Mucosa of gallbladder (tissue), 1 donor: ENCODE measurements around the gene SPATA17. TPM values are rescaled to one million over a fixed set of nuclear protein-coding genes. Genes with fewer than 3 reads are reported as not detected.
"Not testable (repeated sequence)": the region's sequence is repeated elsewhere in the genome, so short reads cannot be mapped to it uniquely, and the experiment has no call there.

Source experiments
- DNase-seq: peaks from one replicate; pipeline ENCODE4 v3.0.0-alpha.2; 2020; ENCODE audit warnings: low spot score
- total RNA-seq: library from RNA; stranded (reverse); gene quantifications from one replicate; pipeline ENCODE4 v1.2.1, GENCODE V29; 2021
- donor health status: DM: no; HTN: no; CAD: no.

The SPATA17 gene
- total RNA-seq = 1.8 TPM

- peak; percentile 85 for DNase-seq
These were observed at the start of gene SPATA17, which contains the start of gene GPATCH2 for GRCh38 chr1:217630711-217631591. Gene SPATA17, plus strand, starts transcription at chr1:217631344. Its CDS starts 35 bp downstream, at chr1:217631379. Gene GPATCH2, minus strand, starts transcription at chr1:217631090. Its CDS starts 119 bp downstream, at chr1:217630971.

- DNase-seq = not testable (repeated sequence)
These were observed 46.8 kb upstream of the SPATA17 start for GRCh38 chr1:217584286-217584811.

- no peak for DNase-seq
These were observed 45.6 kb upstream of the SPATA17 start for GRCh38 chr1:217585577-217585976.

GRCh38 chr1:217586586-217586985 is 44.6 kb upstream of the SPATA17 start:
- no peak for DNase-seq

- no peak for DNase-seq
These were observed 40.5 kb upstream of the SPATA17 start for GRCh38 chr1:217590598-217590997.

GRCh38 chr1:217599154-217599553 is 32.0 kb upstream of the SPATA17 start:
- no peak for DNase-seq

- no peak for DNase-seq
These were observed 28.8 kb upstream of the SPATA17 start for GRCh38 chr1:217602380-217602779.

GRCh38 chr1:217605390-217605789 is 25.8 kb upstream of the SPATA17 start:
- DNase-seq = no peak

- DNase-seq = no peak
These were observed 16.9 kb upstream of the SPATA17 start for GRCh38 chr1:217614200-217614712.

- DNase-seq = no peak
These were observed 14.0 kb upstream of the SPATA17 start for GRCh38 chr1:217617126-217617525.

GRCh38 chr1:217620814-217621213 is 10.3 kb upstream of the SPATA17 start:
- no peak for DNase-seq

- no peak for DNase-seq
These were observed 9.1 kb upstream of the SPATA17 start for GRCh38 chr1:217622042-217622441.

- no peak for DNase-seq
These were observed 4.8 kb upstream of the SPATA17 start for GRCh38 chr1:217626321-217626720.

GRCh38 chr1:217627431-217627830 is 3.7 kb upstream of the SPATA17 start:
- DNase-seq = no peak

GRCh38 chr1:217642455-217642854 is 11.3 kb downstream of the SPATA17 start:
- no peak for DNase-seq

GRCh38 chr1:217647791-217648190 is 16.6 kb downstream of the SPATA17 start:
- no peak for DNase-seq

- DNase-seq = no peak
These were observed 19.5 kb downstream of the SPATA17 start for GRCh38 chr1:217650674-217651073.

GRCh38 chr1:217660353-217661062 is 29.4 kb downstream of the SPATA17 start:
- no peak for DNase-seq

- DNase-seq = no peak
These were observed 30.3 kb downstream of the SPATA17 start for GRCh38 chr1:217661407-217661806.

- DNase-seq = no peak
These were observed 37.3 kb downstream of the SPATA17 start for GRCh38 chr1:217668351-217668940.

GRCh38 chr1:217673387-217673786 is 42.2 kb downstream of the SPATA17 start:
- no peak for DNase-seq
